22Rv1 (cell line): Measurements from ENCODE around the gene CHST13.

ENCODE experiments used
- ZFX ChIP-seq: fragments of 450-650 bp; IDR thresholded peaks from 2 replicates; pipeline ENCODE4 v1.6.1; 2017; ENCODE audit warnings: antibody characterized with exemption, borderline replicate concordance
- TF ChIP-seq, protein P1 (sequence below): fragments of 450-650 bp; IDR thresholded peaks from 2 replicates; pipeline ENCODE4 v1.5.1; 2017; ENCODE audit warnings: mild to moderate bottlenecking

DNA sequence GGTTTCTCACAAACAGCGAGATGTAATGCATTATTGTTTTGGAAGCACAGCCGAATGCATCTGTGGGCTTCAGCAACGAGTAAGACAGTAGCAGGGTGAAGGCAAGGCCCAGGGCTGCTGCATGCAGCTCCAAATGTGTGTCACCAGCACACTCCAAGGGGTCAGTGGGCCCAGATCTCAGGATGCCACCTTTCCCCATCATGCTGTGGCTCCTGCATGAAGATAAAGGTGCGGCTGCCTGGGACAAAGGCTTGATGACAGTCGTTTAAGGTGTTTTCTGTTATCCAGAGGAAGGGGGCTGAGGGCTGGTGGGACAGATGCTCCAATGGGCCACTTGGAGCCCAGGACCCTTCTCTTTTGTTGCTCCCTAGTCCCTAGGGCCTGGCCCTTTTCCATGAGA lies 21.6 kb downstream of the CHST13 start:
- TF ChIP-seq, protein P1, sequence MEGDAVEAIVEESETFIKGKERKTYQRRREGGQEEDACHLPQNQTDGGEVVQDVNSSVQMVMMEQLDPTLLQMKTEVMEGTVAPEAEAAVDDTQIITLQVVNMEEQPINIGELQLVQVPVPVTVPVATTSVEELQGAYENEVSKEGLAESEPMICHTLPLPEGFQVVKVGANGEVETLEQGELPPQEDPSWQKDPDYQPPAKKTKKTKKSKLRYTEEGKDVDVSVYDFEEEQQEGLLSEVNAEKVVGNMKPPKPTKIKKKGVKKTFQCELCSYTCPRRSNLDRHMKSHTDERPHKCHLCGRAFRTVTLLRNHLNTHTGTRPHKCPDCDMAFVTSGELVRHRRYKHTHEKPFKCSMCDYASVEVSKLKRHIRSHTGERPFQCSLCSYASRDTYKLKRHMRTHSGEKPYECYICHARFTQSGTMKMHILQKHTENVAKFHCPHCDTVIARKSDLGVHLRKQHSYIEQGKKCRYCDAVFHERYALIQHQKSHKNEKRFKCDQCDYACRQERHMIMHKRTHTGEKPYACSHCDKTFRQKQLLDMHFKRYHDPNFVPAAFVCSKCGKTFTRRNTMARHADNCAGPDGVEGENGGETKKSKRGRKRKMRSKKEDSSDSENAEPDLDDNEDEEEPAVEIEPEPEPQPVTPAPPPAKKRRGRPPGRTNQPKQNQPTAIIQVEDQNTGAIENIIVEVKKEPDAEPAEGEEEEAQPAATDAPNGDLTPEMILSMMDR: no peak
- no peak for TF ChIP-seq ZFX
